NCI-H1105 treated with DMSO at 0.1 percent for 48 hours (cell line): ENCODE results near the gene MFSD6.
A peak's percentile ranks its signal among the peaks of the same experiment; 100 is the strongest.
"Not testable (repeated sequence)": the region's sequence is repeated elsewhere in the genome, so short reads cannot be mapped to it uniquely, and the experiment has no call there.

Source experiments
- DNase-seq: peaks from one replicate; lab custom pipeline; 2025; lab: John Stamatoyannopoulos, UW

Gene MFSD6

DNA sequence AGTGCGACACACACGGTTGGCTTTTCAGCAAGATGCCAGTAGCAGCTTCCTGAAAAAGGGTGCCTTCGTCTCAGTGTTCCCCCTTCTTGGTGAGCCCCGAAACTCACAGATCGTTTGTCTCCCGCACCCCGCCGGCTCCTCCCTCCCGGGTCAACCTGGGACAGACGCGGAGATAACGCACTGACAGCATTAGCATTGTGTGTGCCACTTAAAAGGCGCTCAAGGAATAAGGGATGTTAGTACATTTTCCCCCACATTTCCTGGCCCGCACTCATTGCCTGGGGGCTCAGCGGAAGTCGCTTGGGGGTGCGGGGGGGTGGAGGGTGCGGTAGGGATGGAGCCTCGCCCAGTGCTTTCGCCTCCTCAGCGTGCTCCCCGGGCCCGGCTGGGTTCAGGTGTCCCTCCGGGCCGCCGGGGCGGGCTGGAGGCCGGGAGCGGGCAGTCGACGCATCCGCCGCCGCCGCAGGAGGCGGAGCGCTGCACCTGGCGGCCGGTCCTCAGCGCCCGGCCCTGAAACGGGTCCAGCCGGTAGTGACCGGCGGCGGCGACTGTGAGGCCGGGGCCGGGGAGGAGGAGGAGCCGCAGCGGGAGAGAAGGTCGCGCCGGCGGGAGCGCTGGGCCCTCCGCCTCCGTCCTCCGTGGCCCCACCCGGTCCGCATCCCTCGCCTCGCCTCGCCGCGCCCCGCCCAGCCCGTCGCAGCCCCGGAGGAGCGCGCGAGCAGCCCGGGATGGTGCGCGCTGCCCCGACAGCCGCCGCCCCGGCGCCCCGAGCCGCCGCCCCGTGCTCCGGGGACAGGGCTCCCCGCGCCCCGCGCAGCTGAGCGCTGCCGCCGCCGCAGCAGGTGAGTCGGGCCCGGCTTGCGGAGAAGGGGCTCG, at the start of gene MFSD6:
Gene MFSD6 (plus strand): TSS at position 694 of the 876 bp plus-strand sequence. CDS start 27,675 bp downstream, outside the sequence.
- peak; percentile 62 for DNase-seq

DNA sequence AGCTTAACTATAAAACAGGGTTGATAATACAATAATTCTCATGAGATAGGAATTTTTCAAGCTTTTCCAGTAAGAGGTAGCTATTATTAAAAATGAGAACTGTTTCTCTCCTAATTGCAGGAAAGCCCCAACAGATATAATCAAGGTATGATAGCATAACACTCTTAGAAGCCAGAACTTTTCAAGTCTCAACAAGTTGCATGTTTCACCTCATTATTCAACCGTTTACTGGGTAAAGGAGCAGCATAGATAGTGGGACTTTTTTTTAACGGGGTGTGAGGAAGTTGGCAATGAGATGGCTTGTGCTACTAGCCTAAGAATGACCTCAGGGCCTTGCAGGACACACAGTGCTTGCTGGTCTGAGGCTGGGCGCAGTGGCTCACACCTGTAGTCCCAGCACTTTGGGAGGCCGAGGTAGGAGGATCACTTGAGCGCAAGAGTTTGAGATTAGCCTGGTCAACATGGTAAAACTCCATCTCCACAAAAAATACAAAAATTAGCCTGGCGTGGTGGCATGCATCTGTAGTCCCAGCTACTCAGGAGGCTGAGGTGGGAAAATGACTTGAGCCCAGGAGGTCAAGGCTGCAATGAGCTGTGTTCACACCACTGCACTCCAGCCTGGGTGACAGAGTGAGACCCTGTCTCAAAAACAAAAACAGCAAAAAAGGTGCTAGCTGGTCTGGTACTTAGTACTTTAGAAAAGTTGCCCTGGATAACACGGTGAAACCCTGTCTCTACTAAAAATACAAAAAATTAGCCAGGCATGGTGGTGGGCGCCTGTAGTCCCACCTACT, 49.3 kb upstream of the MFSD6 start:
- not testable (repeated sequence) for DNase-seq

DNA sequence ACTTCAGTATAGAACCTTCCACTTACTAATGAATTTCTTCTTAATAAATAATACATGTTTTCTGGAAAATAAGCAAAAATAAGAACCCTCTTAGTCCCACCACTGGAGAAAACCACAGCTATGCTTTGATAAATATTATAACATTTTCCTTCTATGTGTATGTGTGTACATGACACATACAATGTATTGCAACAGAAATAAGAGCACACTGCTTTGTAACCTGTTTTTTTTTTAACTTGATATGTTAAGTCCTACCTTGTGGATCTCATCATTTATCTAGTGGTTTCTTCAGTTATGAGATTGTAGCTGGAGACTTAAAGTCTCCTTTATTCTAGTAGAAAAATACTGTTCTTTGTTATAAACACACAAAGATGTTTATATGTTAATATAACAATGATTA, 47.6 kb upstream of the MFSD6 start:
- no peak for DNase-seq

DNA sequence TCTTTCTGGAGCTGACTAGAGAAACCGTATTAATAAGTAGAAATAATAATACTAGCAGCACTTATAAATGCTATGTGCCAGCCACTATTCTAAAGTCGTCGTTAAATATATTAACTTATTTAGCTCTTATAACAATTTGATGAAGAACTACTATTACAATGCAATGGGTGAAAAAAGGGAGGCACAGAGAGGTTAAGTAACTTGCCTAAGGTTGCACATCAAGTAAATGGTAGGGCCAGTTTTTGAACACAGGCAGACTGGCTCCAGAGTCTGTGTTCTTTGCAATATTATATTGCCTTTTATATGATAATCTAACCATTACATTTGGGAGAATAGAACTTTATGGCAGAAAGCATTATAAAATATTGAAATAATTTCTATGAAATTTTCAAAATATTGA, 47.2 kb upstream of the MFSD6 start:
- no peak for DNase-seq

DNA sequence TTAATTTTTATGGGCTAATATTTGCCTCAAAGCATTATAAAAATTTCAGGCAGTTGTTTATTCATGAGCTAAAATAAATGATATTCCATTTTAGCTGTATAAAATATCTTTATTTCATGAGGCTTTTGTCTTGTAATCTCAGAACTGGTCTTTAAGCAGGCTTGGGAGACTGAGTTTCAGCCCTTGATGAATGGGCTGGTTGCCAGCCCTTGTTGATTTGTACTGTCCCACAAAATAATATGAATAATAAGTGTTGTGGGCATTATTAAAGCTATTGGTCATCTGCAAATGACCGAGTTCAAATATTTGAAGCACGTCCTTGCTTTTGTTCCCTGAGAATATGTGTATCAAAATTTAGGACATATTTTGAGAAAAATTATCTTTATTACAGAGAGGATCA, 46.6 kb upstream of the MFSD6 start:
- DNase-seq, result no peak

DNA sequence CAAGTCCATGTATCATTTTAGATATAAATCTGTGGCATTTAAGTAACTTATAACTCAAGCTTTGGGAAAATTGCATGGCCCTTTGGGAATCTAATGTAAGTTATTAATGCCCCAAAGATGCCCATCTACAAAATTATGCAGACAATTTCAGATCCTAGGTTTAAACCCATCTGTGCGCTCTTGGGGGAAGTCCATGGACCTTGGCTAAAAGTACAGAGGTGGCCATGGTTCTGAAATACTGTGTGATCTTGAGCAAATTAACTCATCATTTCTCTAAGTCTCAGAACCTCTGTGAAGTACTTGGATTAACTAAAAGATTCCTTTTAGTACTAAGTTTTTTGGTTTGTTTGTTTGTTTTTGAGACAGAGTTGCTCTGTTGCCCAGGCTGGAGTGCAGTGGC, 45.3 kb upstream of the MFSD6 start:
- DNase-seq, result no peak

DNA sequence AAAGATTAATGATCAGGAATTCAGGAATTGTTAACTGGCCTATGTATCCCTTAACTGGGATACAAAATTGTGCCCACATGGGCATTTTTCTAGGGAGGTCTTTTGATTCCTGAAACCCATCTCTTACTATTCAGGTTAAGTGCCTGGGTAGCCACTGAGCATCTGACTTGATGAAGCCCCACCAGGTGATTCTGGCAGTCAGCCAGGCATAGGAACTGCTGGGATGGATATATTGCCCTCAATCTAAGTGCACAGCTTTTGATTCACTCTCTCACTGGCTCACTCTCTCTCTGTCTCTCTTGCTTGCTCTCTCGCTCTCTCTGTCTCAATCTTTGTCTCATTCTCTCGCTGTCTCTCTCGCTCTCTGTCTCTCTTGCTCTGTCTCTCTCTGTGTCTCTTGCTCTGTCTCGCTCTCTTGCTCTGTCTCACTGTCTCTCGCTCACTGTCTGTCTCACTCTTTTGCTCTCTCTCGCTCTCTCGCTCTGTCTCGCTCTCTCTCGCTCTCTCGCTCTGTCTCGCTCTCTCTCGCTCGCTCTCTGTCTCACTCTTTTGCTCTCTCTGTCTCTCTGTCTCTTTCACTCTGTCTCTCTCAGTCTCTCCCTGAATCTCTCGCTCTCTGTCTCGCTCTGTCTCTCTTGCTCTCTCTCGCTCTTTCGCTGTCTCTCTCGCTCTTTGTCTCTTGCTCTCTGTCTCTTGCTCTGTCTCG, 42.5 kb upstream of the MFSD6 start:
- peak; percentile 51 for DNase-seq

DNA sequence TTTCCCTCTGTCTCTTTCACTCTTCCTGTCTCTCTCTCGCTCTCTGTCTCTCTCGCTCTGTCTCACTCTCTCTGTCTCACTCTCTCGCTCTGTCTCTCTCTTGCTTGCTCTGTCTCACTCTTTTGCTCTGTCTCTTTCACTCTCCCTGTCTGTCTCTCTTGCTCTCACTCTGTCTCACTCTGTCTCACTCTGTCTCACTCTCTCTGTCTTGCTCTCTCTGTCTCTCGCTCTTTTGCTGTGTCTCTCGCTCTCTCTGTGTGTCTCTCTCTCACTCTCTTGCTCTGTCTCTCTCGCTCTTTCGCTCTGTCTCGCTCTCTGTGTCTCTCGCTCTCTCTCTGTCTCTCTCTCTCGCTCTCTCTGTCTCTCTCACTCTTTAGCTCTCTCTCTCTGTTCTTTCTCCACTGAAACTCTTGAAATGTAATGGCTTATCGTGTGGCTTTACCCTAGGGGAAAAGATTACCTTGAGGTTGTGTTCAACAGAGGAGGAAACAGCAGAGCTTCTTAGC, 41.9 kb upstream of the MFSD6 start:
- no peak for DNase-seq

DNA sequence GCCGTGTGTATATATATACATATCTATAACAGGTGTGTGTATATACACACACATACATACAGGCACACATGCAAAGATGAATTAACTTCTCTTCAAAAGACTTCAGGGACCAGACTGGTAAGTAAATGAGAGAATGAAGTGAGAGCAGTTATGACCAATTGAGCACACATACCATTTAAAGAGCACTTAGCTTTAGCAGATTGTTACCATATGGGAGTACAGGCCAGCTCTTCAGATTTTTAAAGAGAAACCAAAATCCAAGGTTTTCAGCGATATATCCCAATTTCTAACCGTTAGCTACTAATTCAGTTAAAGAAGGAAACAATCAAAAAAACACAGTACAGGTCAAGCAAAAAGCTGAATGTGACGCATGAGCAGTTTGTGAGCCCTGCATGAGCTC, 41.1 kb upstream of the MFSD6 start:
- DNase-seq, result no peak

DNA sequence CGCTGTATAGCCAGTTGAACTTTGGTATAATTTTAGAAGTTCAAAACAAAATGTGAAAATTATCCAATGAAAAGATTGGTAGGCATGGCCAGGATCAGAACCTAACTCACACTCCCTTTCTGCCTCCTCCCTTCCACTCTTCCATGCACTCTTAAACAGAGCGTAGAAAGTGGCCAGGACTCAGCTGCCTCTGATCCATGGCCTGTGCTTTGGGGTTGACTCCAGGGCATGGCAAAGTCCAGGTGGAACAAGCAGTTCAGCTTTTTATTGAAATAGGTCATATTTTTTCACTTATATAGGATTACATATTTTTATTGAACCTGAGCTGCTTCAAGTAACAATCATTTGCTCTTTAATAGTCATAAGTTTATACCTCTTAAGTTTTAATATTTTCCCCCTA, 38.5 kb upstream of the MFSD6 start:
- no peak for DNase-seq

DNA sequence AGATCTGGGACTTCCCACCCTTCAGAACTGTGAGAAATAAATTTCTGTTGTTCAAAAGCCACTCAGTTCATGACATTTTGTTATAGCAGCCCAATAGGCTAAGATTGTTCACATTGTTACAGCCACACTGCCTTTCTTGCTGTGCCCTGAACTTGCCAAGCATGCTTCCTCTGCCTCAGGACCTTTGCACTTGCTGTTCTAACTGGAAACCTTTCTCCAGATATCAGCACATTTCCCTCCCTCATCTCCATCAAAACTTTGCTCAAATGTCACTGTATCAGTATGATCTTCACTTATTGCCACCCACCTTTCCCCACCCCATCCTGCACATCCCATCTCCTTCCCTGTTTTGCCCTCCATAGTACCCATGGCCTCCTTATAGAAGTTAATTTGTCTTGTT, 32.1 kb upstream of the MFSD6 start:
- DNase-seq, result no peak

DNA sequence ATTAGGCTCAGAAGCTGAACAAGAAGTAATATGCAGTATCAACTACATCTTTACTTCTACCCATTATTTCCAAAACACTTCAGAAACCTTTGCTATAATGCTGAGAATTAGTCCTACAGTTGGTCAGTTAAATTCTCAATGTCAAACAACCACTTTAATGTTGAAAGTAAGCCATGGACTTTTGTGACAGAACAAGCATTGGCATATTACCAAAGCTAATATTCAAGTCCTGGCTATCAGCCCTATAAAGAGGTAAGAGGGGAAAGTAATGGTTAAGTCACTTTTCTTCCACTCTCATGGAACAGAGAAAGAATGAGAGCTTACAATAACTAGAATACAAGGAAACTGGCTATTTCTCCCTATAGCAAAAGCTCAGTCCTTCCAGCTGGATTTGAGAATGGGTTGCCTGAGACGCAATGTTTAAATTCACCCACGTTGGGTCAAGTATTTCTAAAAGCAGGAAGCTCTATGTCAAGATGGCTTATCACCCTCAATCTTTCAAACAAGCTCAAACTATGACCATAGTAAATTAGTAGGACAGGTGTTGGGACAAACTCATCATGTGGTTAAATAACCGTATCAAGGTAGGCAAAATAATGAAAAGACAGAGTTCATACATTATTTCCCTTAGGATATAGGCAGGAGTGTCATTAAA, 31.4 kb upstream of the MFSD6 start:
- DNase-seq, result no peak

DNA sequence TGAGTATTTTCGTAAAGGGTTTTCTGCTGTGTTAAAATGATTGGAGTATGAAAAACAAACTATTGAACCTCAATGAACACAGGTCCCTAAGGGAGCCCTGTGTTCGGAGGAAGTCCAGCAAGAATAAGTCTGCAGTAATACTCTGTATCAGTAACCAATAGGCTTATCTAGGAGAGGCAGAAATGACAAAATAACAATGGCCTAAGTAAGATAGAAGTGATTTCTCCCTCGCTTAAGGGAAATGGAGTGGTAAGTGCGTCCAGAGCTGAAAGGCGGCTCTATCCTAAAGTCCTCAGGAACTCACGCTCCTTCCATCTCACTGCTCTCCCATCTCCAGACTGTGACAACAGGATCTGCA, 29.3 kb upstream of the MFSD6 start:
- no peak for DNase-seq

DNA sequence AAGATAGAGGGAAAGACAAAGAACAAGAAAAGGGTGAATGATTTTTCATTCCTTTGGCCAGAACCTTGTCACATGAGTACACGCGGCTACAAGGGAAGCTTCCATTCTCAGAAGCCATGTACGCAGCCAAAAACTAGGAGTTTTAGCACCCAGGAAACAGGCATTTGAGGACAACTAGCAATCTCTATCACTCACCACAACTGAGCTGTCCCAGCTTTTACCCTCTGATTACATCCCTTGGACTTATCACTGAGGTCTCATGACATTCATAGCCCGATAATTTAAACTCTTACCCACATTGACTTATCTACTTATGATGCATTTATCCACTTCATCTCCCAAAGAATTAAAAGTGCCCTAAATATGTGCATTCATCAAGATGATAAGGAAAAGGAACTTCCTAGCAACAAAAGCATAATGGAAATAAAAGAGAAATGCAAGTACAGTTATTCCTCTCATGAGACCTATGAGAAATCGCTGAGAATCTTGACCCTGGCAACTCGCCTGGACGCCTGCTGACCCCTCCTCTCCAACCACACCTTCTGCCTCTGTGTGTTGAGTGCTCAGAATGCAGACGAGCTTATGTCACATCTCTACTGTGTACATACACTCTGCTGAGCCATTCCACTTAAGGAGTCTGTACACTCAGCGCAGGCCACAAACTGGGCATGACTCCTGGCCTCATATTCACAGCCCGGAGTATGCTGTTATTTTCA, 28.7 kb upstream of the MFSD6 start:
- DNase-seq, result no peak

DNA sequence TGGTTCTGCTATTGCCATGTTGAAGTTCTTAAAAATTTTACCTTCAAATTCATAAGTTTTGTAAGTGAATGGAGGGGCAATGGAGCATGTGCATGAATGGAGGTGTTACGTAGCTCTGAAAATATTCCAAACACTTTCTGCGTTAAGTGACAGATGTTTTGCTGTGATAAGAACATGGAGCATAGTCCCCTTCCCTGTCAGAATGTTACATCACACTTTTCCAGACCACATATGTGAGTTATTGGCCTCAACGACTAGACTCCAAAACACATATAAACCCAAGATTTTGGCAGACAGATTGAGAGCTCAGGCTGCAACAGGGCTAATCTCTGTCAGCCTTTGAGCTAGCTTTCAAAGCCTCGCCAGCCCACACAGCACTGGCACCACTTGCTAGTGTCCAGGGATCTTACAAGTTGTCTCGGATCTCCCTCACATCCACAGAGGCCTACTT, 27.2 kb upstream of the MFSD6 start:
- no peak for DNase-seq

DNA sequence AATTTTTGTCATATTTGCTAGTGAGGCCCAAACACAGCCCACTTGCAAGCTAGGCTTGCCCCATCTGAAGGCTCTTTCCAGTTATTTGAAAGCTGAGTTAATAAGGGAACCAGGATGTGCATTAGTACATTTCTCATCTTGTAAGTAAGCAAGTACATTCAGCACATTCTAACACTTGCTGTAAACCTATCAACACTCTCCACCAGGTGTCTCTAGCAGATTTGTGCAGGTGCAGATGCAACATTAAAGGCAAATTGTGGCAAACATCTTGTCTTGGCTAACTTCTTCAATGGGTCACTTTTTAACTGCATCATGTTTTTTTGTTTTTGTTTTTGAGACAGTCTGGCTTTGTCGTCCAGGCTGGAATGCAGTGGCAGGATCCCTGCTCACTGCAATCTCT, 25.3 kb upstream of the MFSD6 start:
- DNase-seq, result peak; percentile 79

DNA sequence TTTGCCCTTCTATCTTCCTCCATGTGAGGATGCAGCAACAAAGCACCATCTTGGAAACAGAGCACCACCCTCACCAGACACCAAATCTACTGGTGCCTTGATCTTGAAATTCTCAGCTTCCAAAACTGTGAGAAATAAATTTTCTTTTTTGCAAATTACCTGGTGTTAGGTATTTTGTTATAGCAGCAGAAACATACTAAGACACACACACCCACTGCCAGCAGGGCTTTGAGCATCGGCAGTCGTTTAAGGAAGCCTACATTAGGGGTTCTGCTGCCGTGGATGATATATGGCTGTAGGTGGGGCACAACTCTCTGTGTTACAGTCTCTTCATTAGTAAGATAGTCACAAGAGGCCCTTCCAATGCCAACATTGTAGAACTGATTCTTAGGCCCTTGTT, 20.7 kb upstream of the MFSD6 start:
- DNase-seq, result no peak

DNA sequence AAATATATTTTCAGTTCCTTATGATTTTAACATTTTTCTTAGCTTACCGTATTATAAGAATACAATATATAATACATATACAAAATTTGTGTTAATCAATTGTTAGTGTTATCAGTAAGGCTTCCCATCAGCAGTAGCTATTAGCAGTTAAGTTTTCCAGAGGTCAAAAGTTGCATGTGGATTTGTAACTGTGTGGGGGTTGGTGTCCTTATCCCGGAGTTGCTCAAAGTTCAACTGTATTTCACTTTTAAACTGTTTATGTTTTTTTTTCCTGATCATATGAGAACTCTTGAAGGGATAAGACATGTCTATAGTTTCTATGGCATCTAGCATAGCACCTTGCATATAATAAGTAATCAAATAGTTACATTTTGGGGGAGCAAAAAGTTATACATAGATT, 11.9 kb upstream of the MFSD6 start:
- DNase-seq, result no peak

DNA sequence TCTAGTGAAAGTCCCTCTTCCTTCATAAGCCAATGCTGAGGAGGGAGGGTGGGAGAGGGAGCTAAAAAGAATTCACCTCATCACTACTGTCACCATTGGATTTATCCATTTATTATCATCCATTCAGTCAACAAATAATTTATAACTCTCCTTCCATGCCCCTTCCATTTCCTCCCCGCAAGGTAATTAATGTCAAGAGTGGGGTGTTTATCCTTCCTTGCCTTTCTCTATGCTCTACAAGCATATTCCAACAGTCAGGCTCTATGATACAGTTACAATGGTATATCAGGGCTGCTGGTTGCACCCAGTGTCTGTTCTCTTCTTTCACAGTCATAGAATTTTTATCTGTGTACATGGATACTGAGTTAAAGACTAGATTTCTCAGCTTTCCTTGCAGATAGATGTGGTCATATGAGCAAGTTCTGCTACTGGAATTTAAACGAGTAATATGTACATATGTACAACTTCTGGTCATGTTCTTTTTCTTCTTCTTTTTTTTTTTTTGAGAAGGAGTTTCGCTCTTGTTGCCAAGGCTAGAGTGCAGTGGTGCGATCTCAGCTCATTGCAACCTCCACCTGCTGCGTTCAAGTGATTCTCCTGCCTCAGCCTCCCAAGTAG, 5.1 kb upstream of the MFSD6 start:
- DNase-seq, result no peak

DNA sequence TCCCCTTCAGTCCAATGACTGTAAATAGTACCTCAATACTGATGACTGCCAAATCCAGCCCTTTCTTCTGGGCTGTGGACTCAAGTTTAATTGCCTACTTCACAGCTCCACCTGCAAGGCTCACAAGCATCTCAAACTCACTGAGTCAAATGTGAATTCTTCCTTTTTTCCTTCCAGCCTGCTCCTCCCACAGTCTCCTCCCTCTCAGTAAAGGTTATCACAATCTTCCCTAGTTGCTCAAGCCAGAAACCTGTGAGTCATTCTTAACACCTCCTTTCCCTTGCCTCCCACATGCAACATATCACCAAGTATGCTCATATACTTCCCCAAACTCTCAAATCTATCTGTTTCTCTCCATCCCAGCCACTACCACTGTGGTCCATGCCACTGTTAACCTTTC, 3.7 kb upstream of the MFSD6 start:
- peak; percentile 26 for DNase-seq

DNA sequence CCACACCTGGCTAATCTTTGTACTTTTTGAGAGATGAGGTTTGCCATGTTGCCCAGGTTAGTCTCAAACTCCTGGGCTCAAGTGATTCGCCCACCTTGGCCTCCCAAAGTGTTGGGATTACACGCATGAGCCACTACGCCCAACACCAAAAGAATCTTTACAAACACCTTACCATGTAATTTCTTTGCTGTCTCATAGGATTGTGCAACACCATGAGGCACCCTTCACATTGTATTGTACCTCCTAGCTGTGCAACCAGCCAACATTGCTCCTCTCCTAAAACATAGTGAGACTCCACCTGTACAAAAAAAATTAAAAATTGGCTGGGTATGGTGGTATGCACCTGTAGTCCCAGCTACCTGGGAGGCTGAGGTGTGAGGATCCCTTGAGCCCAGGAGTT, 3.1 kb upstream of the MFSD6 start:
- DNase-seq, result no peak
